MCF 10A (cell line): ENCODE measurements around the gene RNF2. TPM values are rescaled to one million over a fixed set of nuclear protein-coding genes. Genes with fewer than 3 reads are reported as not detected.

Experiments
- BruUV-seq: library from RNA; stranded (reverse); fragments of 400-500 nt; replicated peaks from 2 replicates; lab custom pipeline; 2021; lab: Mats Ljungman, UMichigan
- CTCF ChIA-PET: fragments of 300-600 bp; sonication (Branson Sonifier 250); formaldehyde crosslinking; extraction: SDS; loops from one replicate; lab custom pipeline; 2021; ENCODE audit warnings: antibody characterized with exemption, inconsistent platforms; lab: Yijun Ruan, JAX
- POLR2A ChIA-PET: fragments of 300-600, 350-650 bp; sonication (Branson Sonifier 250); formaldehyde crosslinking; extraction: SDS; loops from one replicate; lab custom pipeline; 2020; ENCODE audit warnings: antibody characterized with exemption, inconsistent platforms; lab: Yijun Ruan, JAX
- DNase-seq: peaks from one replicate; pipeline ENCODE4 v3.0.0-alpha.2; 2018; ENCODE audit not compliant: unreplicated experiment
- H3K27ac Mint-ChIP-seq: one replicate; pipeline ENCODE4 v1.8.0; 2022; ENCODE audit warnings: mild to moderate bottlenecking, low read depth, mixed read lengths; ENCODE audit not compliant: unreplicated experiment
- H3K27me3 Mint-ChIP-seq: one replicate; pipeline ENCODE4 v1.8.0; 2022; ENCODE audit warnings: mixed read lengths; ENCODE audit not compliant: insufficient read depth, unreplicated experiment
- H3K36me3 Mint-ChIP-seq: one replicate; pipeline ENCODE4 v1.8.0; 2022; ENCODE audit warnings: mild to moderate bottlenecking, moderate library complexity, mixed read lengths; ENCODE audit not compliant: insufficient read depth, unreplicated experiment
- H3K4me1 Mint-ChIP-seq: one replicate; pipeline ENCODE4 v1.8.0; 2022; ENCODE audit warnings: mixed read lengths; ENCODE audit not compliant: insufficient read depth, unreplicated experiment
- H3K4me3 Mint-ChIP-seq: one replicate; pipeline ENCODE4 v1.8.0; 2022; ENCODE audit warnings: mild to moderate bottlenecking, moderate library complexity, mixed read lengths; ENCODE audit not compliant: unreplicated experiment
- H3K9me3 Mint-ChIP-seq: one replicate; pipeline ENCODE4 v1.8.0; 2022; ENCODE audit warnings: mixed read lengths; ENCODE audit not compliant: unreplicated experiment
- CTCF ChIP-seq: fragments of 200-600 bp; IDR thresholded peaks from one replicate; pipeline ENCODE4 v1.8.0; 2022; ENCODE audit warnings: antibody characterized with exemption, mild to moderate bottlenecking; ENCODE audit not compliant: unreplicated experiment
- intact Hi-C: fragments of 100-400 bp; cut with micrococcal nuclease; formaldehyde crosslinking; loops from 2 replicates; pipeline ENCODE4 v1.14.1; 2022
- total RNA-seq: library from RNA; stranded (reverse); gene quantifications from 2 replicates; pipeline ENCODE4 v1.2.3, GENCODE V29; 2022

Gene RNF2
- total RNA-seq, 1 experiment from 2014 or later: 18.6 TPM

- CTCF ChIA-PET: no interaction called here
- peaks cover 14% of the 10 kb centered on the region for H3K9me3 Mint-ChIP-seq
- no peak overlapping the region for H3K4me3 Mint-ChIP-seq
- no peaks in the 10 kb centered on the region for H3K27me3 Mint-ChIP-seq
- no peak overlapping the region for H3K27ac Mint-ChIP-seq
- POLR2A ChIA-PET: interaction anchor here (0.6 kb wide), 1 partner anchor 33 kb away, joined by 3 read pairs; no protein-coding TSS in a partner anchor
- intact Hi-C loops: no loop called here
- no peaks in the 10 kb centered on the region for H3K4me1 Mint-ChIP-seq
- no peak for TF ChIP-seq CTCF
- H3K36me3 Mint-ChIP-seq: peaks cover 88% of the 10 kb centered on the region
- BruUV-seq: no TSS peak
- no peak for DNase-seq
Observed at GRCh38 chr1:185129708-185130107, 84.3 kb downstream of the RNF2 start.

GRCh38 chr1:185132534-185132933, 87.2 kb downstream of the RNF2 start:
- H3K9me3 Mint-ChIP-seq: peaks cover 14% of the 10 kb centered on the region
- H3K4me1 Mint-ChIP-seq: no peaks in the 10 kb centered on the region
- TF ChIP-seq CTCF: no peak
- no peaks in the 10 kb centered on the region for H3K27me3 Mint-ChIP-seq
- H3K27ac Mint-ChIP-seq: no peak overlapping the region
- H3K36me3 Mint-ChIP-seq: peaks cover 66% of the 10 kb centered on the region
- CTCF ChIA-PET: interaction anchor here (0.6 to 1.1 kb wide), 3 partner anchors 8 to 548 kb away, joined by 3 to 4 read pairs (median 3); no protein-coding TSS in a partner anchor
- intact Hi-C loops: no loop called here
- H3K4me3 Mint-ChIP-seq: no peak overlapping the region
- DNase-seq: no peak
- POLR2A ChIA-PET: interaction anchor here (0.6 to 1.4 kb wide), 3 partner anchors 10 to 185 kb away, joined by 3 to 4 read pairs (median 3); partner anchors contain the start of gene IVNS1ABP
- BruUV-seq: no TSS peak

- Mint-ChIP-seq H3K9me3 (peaks cover 8% of the 10 kb centered on the region), H3K4me1 (no peaks in the 10 kb centered on the region), H3K27ac (no peak overlapping the region), H3K27me3 (no peaks in the 10 kb centered on the region), H3K36me3 (peaks cover 60% of the 10 kb centered on the region), H3K4me3 (no peak overlapping the region)
- POLR2A ChIA-PET: no interaction called here
- CTCF ChIA-PET: no interaction called here
- BruUV-seq: no TSS peak
- TF ChIP-seq CTCF: no peak
- intact Hi-C loops: no loop called here
- DNase-seq: no peak
Observed at GRCh38 chr1:185137896-185138545, 92.7 kb downstream of the RNF2 start.

GRCh38 chr1:185139246-185139645, 93.9 kb downstream of the RNF2 start:
- ChIA-PET CTCF (interaction anchor here (0.6 kb wide), 1 partner anchor 262 kb away, joined by 3 read pairs; no protein-coding TSS in a partner anchor), POLR2A (no interaction called here)
- Mint-ChIP-seq H3K27ac (no peak overlapping the region), H3K9me3 (no peaks in the 10 kb centered on the region), H3K36me3 (peaks cover 51% of the 10 kb centered on the region), H3K27me3 (no peaks in the 10 kb centered on the region), H3K4me1 (no peaks in the 10 kb centered on the region), H3K4me3 (no peak overlapping the region)
- TF ChIP-seq CTCF: no peak
- intact Hi-C loops: no loop called here
- BruUV-seq: no TSS peak
- DNase-seq: no peak
